Esophagus squamous epithelium (tissue), 5 donors: ENCODE data around the gene RBM20. TPM values are rescaled to one million over a fixed set of nuclear protein-coding genes. Genes with fewer than 3 reads are reported as not detected.

Experiments used
- DNase-seq: peaks from one replicate; lab custom pipeline; 2025; lab: John Stamatoyannopoulos, UW
- H3K27ac ChIP-seq, 4 donors: fragments of 200-600 bp; sonication (generic); one replicate each; pipeline ENCODE4 v1.5.1; 2016 to 2019; ENCODE audit warnings: mild to moderate bottlenecking in 1 of 4
- H3K27me3 ChIP-seq, 4 donors: fragments of 200-600 bp; sonication (generic); 1 replicate in 3 of 4; 2 replicates in 1 of 4; pipeline versions ENCODE4 v1.5.1 to v1.6.0; 2017 to 2021; ENCODE audit warnings: antibody characterized with exemption in 1 of 4
- H3K36me3 ChIP-seq, 3 donors: fragments of 200-600 bp; sonication (generic); one replicate each; pipeline ENCODE4 v1.5.1; 2016 to 2019
- H3K4me1 ChIP-seq, 3 donors: fragments of 200-600 bp; sonication (generic); one replicate each; pipeline ENCODE4 v1.5.1; 2017 to 2019
- H3K4me3 ChIP-seq, 4 donors: fragments of 200-600 bp; sonication (generic); 1 replicate in 3 of 4; 2 replicates in 1 of 4; pipeline ENCODE4 v1.5.1; 2016 to 2019; ENCODE audit warnings: mild to moderate bottlenecking in 2 of 4, moderate library complexity in 1 of 4
- H3K9me3 ChIP-seq, 3 donors: fragments of 200-600 bp; sonication (generic); one replicate each; pipeline ENCODE4 v1.5.1; 2016 to 2019
- POLR2A ChIP-seq, 4 donors: fragments of 450-650 bp; IDR thresholded peaks; one replicate each; pipeline ENCODE4 v1.6.1; 2017; ENCODE audit warnings: antibody characterized with exemption in 4 of 4, mild to moderate bottlenecking in 4 of 4, moderate library complexity in 3 of 4
- WGBS, 2 donors: methylation state at CpG; one replicate each; pipeline ENCODE4 v1.1.5; 2018; 5-methylcytosine and 5-hydroxymethylcytosine counted together
- intact Hi-C: fragments of 100-400 bp; cut with DNase I; formaldehyde crosslinking; loops from one replicate; pipeline ENCODE4 v1.15.0; 2022
- total RNA-seq, 4 donors: library from RNA; depleted of rRNA; stranded (reverse); fragments of >200 nt; gene quantifications; one replicate each; pipeline ENCODE4 v1.1.0, GENCODE V29; 2016
- TF ChIP-seq, protein P1 (sequence below), 6 experiments: fragments of 450-650 bp in 4 of 6; fragments of 200-600 bp in 2 of 6; sonication (generic) in 2 of 6; IDR thresholded peaks; one replicate each; pipeline ENCODE4 v1.5.1; 2016 to 2019; ENCODE audit warnings: antibody characterized with exemption in 6 of 6, mild to moderate bottlenecking in 4 of 6, moderate library complexity in 4 of 6
- donor health status: DM: yes; HTN: yes; CAD: no.

Gene RBM20
- total RNA-seq, 4 donors from 2014 or later: 2.1 to 10.3 (median 3.7) TPM

DNA sequence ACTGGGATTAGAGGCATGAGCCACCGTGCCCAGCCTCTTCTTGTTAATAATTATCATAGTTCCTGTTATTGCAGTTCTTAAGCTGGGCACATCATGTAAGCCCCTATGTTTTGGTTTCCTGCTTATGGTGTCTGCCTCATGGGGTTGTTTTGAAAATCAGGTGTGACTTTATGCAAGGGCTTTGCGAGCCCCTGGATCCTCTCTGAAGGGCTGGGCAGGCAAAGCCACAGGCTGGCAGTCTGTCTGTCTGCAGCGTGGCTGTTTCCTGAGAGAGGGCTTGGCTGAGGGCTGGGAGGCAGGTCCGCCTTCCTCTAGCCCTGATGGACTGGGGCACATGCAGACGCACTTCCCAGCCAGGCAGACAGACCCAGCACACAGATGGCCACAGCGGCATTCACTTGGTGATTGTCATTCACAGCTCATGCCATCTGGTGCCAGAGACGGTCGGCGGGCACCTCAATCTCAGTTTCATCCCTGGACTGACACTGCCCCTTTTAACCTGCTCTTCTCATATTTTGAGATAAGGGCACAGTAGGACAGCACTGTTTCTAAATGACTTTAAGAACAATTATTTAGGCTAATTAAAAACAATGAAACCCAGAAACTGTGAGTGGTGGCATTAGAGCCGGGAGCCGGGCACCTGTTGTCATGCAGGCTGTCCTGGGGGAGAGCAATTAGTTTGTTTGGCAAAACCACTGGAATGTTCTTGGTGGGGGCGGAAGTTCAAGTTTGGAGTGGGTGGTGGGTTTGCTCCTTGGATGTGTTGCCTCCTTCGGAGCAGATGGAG, 35.5 kb downstream of the RBM20 start:
- Histone ChIP-seq H3K27ac (no peak overlapping the region), H3K4me3 (no peak overlapping the region), H3K4me1 (no peaks in the 10 kb centered on the region), H3K36me3 (no peaks in the 10 kb centered on the region), H3K27me3 (no peaks in the 10 kb centered on the region), H3K9me3 (no peaks in the 10 kb centered on the region)
- intact Hi-C loops: no loop called here
- 77 to 86% methylated on average over 11 of the region's 13 CpGs for WGBS, 2 donors
- no peak for DNase-seq
- TF ChIP-seq POLR2A (IDR thresholded peaks at IDR 0.05): no peak
- TF ChIP-seq, protein P1, sequence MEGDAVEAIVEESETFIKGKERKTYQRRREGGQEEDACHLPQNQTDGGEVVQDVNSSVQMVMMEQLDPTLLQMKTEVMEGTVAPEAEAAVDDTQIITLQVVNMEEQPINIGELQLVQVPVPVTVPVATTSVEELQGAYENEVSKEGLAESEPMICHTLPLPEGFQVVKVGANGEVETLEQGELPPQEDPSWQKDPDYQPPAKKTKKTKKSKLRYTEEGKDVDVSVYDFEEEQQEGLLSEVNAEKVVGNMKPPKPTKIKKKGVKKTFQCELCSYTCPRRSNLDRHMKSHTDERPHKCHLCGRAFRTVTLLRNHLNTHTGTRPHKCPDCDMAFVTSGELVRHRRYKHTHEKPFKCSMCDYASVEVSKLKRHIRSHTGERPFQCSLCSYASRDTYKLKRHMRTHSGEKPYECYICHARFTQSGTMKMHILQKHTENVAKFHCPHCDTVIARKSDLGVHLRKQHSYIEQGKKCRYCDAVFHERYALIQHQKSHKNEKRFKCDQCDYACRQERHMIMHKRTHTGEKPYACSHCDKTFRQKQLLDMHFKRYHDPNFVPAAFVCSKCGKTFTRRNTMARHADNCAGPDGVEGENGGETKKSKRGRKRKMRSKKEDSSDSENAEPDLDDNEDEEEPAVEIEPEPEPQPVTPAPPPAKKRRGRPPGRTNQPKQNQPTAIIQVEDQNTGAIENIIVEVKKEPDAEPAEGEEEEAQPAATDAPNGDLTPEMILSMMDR (IDR thresholded peaks at IDR 0.05): no peak

DNA sequence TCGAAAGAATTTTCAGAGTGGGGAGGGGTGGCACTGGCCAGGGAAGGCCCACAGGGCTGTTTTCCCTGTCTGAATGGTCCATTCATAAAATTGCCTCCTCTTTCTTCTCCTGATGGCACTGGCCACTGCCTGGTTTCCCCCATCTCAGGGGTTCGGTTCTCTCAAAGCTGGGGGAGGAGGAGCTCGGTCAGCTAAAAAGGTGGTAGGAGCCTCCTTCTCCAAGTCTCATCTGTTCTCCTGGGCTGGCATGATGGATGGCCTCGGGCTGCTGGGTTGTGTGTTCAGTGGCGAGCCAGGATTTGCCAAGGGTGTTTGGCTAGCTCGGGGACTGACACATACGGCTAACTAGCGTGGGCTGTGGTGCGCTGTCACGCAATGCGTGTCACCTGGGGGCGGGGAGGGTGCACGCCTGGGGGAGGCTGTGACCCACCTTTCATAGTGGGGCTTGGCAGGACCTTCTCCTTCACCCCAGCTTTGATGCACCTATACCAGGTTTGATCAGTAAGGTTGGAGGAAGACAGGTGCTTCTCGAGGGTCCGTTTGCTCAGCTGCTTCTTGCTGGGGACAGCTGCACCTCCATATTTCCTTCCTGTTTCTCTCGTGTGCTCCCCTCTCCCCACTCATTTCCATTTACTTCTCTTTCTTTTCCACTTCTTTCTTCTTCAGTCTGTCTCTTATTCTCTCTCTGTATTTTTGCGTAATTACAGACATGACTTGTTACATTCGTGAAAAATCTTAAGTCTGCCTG, 36.3 kb downstream of the RBM20 start:
- DNase-seq: no peak
- TF ChIP-seq, protein P1 (IDR thresholded peaks at IDR 0.05): no peak
- TF ChIP-seq POLR2A (IDR thresholded peaks at IDR 0.05): no peak
- H3K27ac ChIP-seq: no peak overlapping the region
- H3K9me3 ChIP-seq: no peaks in the 10 kb centered on the region
- no peaks in the 10 kb centered on the region for H3K36me3 ChIP-seq
- intact Hi-C loops: no loop called here
- H3K27me3 ChIP-seq: no peaks in the 10 kb centered on the region
- H3K4me3 ChIP-seq: no peak overlapping the region
- WGBS, 2 donors: 38 to 64% methylated on average over 8 to 18 of the region's 18 CpGs
- H3K4me1 ChIP-seq: no peaks in the 10 kb centered on the region

DNA sequence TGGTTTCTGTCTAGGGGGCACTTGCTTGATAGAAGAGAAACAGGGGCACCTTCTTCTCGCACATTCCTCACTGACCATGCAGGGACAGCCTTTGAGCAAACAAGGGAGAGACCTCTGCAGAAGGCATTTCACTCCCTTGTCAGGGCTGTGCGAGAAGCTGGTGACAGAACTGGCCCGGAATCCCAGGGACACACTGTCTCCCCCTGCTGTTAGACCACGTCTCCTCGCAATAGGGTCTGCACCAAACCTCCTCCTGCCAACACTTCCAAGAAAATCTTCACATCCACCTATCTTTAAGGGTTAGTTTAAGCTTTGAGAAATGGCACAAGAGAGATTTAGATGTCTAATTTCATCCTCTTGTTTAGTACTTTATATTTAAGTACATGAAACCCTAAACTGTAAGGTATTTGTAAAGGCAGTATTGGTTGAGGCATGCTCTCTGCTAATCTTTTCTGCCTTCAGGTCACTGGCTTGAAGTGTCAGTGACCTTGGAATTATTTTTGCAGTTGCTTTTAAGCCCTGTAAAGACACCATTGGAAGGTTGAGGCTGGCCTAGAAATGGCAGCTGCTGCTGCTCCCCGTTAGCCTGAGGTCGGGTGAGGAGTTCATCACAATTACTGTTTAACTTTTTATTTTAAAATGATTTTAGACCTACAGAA, 37.0 kb downstream of the RBM20 start:
- no peak for TF ChIP-seq POLR2A (IDR thresholded peaks at IDR 0.05)
- TF ChIP-seq, protein P1 (IDR thresholded peaks at IDR 0.05): peak in 4 of 6 experiments; percentile 8 to 26 (median 15)
- no peak overlapping the region for H3K27ac ChIP-seq
- intact Hi-C loops: no loop called here
- 42 to 57% methylated on average over 6 to 7 of the region's 7 CpGs for WGBS, 2 donors
- no peak overlapping the region for H3K4me3 ChIP-seq
- H3K4me1 ChIP-seq: no peaks in the 10 kb centered on the region
- no peaks in the 10 kb centered on the region for H3K27me3 ChIP-seq
- no peak for DNase-seq
- H3K9me3 ChIP-seq: no peaks in the 10 kb centered on the region
- H3K36me3 ChIP-seq: no peaks in the 10 kb centered on the region

DNA sequence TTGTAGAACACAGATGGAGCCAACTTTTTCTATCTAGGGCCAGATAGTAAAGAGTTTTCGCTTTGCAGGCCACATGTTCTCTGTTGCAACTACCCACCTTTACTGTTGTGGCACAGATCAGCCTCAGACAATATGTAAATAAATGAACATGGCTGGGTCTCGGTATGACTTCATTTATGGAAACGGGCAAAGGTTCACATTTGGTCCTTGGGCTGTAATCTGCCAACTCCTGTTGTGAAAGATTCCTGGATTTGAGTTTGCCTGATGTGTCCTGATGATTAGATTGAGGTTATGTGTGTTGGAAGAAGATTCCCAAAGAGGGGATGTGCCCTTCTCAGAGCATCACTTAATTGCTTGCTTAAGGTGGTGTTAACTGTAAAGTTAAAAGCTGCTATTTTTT, 38.2 kb downstream of the RBM20 start:
- no peak for DNase-seq
- no peak overlapping the region for H3K27ac ChIP-seq
- TF ChIP-seq POLR2A (IDR thresholded peaks at IDR 0.05): no peak
- TF ChIP-seq, protein P1 (IDR thresholded peaks at IDR 0.05): no peak
- no peaks in the 10 kb centered on the region for H3K36me3 ChIP-seq
- H3K9me3 ChIP-seq: no peaks in the 10 kb centered on the region
- intact Hi-C loops: no loop called here
- H3K27me3 ChIP-seq: no peaks in the 10 kb centered on the region
- H3K4me1 ChIP-seq: no peaks in the 10 kb centered on the region
- 77 to 84% methylated on average over 3 of the region's 3 CpGs for WGBS, 2 donors
- H3K4me3 ChIP-seq: no peak overlapping the region
